Measurements from ENCODE around the gene SV2B.

The SV2B gene

DNA sequence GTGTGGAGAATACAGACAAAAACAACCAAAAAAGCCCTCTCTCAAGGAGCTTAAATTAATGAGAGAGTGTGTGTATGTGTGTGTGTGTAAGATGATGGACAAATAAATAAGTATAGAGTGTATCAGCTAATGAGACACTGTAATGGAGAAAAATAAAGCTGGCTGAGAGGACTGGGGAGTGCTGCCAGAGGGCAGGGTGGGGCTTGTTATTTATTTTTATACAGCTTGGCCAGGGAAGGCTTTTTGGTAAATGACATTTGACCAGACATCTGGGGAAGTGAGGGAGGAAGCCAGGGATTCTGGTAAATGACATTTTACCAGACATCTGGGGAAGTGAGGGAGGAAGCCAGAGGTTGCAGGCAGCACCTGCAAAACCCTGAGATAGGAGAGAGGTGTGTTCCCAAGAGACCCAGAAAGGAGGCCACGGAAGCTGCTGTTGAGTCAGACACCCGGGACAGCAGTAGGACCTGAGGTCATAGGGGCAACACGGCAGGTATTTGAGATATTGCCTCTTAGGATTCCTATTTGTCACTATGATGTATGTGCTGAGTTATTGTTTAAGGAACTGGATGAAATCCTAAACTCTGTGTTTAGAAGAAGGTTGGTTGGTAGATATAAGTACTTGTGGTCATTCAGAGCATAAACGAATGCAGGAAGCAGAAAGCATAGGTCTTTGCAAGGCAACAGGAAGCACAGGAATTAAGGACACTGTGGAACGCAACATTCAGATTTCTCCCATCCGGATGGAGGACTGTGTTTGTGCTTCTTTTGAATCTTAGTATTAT is 2.7 kb downstream of the SV2B start:
- H3K4me3 ChIP-seq (ENCODE audit: low read depth, low read length): no peak overlapping the region
- TF ChIP-seq, protein P1, sequence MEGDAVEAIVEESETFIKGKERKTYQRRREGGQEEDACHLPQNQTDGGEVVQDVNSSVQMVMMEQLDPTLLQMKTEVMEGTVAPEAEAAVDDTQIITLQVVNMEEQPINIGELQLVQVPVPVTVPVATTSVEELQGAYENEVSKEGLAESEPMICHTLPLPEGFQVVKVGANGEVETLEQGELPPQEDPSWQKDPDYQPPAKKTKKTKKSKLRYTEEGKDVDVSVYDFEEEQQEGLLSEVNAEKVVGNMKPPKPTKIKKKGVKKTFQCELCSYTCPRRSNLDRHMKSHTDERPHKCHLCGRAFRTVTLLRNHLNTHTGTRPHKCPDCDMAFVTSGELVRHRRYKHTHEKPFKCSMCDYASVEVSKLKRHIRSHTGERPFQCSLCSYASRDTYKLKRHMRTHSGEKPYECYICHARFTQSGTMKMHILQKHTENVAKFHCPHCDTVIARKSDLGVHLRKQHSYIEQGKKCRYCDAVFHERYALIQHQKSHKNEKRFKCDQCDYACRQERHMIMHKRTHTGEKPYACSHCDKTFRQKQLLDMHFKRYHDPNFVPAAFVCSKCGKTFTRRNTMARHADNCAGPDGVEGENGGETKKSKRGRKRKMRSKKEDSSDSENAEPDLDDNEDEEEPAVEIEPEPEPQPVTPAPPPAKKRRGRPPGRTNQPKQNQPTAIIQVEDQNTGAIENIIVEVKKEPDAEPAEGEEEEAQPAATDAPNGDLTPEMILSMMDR (IDR thresholded peaks at IDR 0.05; ENCODE audit: low read depth, low read length): no peak

DNA sequence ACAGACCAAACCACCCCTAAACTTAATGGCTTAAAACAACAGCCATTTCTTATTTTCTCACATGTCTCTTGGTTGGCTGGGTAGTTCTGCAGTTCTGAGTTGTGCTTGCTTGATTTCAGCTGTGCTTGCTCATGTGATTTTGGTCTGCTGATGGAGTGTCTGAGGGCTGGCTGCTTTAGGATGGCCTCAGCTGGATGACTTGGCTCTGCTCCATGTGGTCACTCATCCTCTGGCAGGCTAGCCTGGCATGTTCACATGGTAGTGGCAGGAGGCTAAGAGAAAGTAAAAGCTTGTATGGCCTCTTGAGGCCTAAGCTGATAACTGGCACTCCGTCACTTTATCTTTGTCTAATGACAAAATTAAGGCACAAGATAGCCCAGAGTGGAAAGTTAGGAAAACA is 4.1 kb downstream of the SV2B start:
- no peak overlapping the region for H3K4me3 ChIP-seq (ENCODE audit: low read depth, low read length)
- TF ChIP-seq, protein P1 (IDR thresholded peaks at IDR 0.05; ENCODE audit: low read depth, low read length): no peak

DNA sequence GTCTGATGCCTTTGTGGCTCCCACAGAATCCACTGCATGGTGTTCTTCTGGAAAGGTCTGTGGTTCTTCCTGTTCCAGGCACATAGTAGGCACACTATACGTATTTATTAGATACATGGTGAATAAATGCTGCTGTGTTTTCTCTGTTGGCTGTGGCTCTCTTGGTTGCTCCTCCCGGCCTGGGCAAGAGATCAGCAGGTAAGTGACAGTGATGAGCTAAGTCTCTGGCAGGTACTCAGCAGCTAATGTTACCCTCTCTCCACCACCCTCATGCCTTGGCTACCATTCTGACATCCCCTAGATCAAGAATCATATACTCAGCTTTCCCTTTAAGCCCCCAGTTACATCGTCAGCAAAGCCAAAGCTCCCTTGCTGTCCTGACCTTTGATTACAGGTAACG is 8.4 kb downstream of the SV2B start:
- no peak overlapping the region for H3K4me3 ChIP-seq (ENCODE audit: low read depth, low read length)
- TF ChIP-seq, protein P1 (IDR thresholded peaks at IDR 0.05; ENCODE audit: low read depth, low read length): no peak

DNA sequence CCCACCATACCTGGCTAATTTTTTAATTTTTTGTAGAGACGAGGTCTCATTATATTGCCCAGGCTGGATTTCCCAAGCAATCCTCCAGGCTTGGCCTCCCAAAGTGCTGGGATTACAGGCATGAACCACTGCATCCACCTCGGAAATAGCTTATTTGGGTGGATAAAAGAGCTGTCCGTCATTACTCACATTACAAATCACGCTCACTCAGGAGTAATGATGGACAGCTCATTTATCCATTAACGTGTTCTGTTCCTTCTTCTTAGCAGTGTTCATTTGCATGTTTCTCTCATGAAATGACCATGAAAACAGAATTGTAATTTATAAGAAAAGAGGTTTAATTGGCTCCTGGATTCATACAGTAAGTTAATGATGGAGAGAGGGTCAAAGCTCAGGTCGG is 9.8 kb downstream of the SV2B start:
- TF ChIP-seq, protein P1 (IDR thresholded peaks at IDR 0.05; ENCODE audit: low read depth, low read length): no peak
- H3K4me3 ChIP-seq (ENCODE audit: low read depth, low read length): no peak overlapping the region

DNA sequence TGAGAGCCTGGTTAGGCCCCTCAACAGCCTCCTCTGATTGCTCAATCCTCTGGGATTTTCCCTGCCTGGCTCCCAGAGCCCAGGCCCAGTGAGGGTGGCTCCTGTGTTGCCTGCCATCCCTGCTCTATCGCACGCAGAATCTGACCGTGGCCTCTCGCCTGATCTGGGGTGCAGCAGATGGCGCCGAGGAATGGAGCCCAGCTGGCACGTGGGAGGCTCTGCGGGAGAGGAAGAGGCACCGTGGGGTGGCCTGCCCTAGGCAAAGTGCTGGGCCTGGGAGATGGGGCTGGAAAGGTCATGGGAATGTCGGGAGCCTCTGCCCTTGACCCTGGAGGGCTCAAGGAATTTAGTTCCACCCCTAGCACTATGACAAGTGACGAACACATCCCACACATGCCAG is 10.3 kb downstream of the SV2B start:
- H3K4me3 ChIP-seq (ENCODE audit: low read depth, low read length): no peak overlapping the region
- TF ChIP-seq, protein P1 (IDR thresholded peaks at IDR 0.05; ENCODE audit: low read depth, low read length): no peak

DNA sequence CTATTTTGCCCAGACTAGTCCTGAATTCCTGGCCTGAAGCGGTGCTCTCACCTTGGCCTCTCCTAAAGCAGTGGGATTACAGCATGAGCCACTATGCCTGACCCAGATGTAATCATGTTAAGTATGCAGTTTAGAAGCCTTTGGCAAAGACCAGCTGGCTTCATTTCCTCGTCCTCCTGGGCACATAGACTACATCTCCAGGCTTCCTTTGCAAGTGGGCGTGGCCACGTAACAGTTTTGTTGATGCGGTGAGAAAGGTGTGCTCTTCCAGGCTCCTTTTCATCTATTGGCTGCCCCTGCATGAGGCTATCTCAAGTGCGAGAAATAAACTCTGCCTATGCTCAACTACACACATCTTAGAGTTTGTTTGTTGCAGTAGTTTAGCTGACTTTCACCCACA is 13.0 kb downstream of the SV2B start:
- TF ChIP-seq, protein P1 (IDR thresholded peaks at IDR 0.05; ENCODE audit: low read depth, low read length): no peak
- H3K4me3 ChIP-seq (ENCODE audit: low read depth, low read length): no peak overlapping the region

DNA sequence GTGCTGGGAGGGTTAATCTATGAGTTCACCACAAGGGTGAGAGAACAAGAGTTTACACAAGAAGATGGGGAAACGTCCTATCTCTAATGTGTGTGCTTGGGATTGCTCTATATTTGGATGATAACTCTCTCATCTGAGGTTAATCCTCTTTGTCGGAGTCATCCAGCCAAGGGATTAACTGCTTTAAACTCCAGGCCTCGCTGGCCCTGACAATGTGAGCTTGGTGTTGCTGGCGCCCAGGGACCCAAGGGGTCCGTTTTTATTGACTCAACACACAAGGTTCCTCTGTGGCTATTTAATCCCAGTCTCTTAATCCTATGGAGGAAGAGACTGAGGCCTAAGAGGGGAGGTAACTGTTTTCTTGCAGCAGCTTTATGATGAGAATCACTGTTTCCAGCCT is 14.2 kb downstream of the SV2B start:
- TF ChIP-seq, protein P1 (IDR thresholded peaks at IDR 0.05; ENCODE audit: low read depth, low read length): no peak
- no peak overlapping the region for H3K4me3 ChIP-seq (ENCODE audit: low read depth, low read length)

All from WI38 (cell line).